Gastroesophageal sphincter (tissue), 3 donors: Measurements from ENCODE around the gene BARD1.

Source experiments
- EP300 ChIP-seq: sonication (generic); formaldehyde crosslinking; IDR thresholded peaks from one replicate; pipeline ENCODE4 v1.6.1; 2017; ENCODE audit warnings: antibody characterized with exemption, mild to moderate bottlenecking
- POLR2A ChIP-seq, 2 donors: fragments of 450-650 bp; IDR thresholded peaks; one replicate each; pipeline ENCODE4 v1.6.1; 2017; ENCODE audit warnings: antibody characterized with exemption in 2 of 2, mild to moderate bottlenecking in 2 of 2, moderate library complexity in 1 of 2
- POLR2AphosphoS5 ChIP-seq: sonication (generic); formaldehyde crosslinking; IDR thresholded peaks from one replicate; pipeline ENCODE4 v1.6.1; 2017; ENCODE audit warnings: antibody characterized with exemption
- TF ChIP-seq, protein P1 (sequence below), 4 experiments: fragments of 200-600 bp in 2 of 4; fragments of 450-650 bp in 2 of 4; sonication (generic) in 1 of 4; IDR thresholded peaks; one replicate each; pipeline ENCODE4 v1.5.1; 2017 to 2019; ENCODE audit warnings: antibody characterized with exemption in 4 of 4, mild to moderate bottlenecking in 2 of 4, moderate library complexity in 2 of 4

GRCh38 chr2:214706986-214707385 lies 102.5 kb downstream of the BARD1 start:
- TF ChIP-seq POLR2AphosphoS5 (no peak), POLR2A (IDR thresholded peaks at IDR 0.05) (no peak), EP300 (no peak)
- TF ChIP-seq, protein P1, sequence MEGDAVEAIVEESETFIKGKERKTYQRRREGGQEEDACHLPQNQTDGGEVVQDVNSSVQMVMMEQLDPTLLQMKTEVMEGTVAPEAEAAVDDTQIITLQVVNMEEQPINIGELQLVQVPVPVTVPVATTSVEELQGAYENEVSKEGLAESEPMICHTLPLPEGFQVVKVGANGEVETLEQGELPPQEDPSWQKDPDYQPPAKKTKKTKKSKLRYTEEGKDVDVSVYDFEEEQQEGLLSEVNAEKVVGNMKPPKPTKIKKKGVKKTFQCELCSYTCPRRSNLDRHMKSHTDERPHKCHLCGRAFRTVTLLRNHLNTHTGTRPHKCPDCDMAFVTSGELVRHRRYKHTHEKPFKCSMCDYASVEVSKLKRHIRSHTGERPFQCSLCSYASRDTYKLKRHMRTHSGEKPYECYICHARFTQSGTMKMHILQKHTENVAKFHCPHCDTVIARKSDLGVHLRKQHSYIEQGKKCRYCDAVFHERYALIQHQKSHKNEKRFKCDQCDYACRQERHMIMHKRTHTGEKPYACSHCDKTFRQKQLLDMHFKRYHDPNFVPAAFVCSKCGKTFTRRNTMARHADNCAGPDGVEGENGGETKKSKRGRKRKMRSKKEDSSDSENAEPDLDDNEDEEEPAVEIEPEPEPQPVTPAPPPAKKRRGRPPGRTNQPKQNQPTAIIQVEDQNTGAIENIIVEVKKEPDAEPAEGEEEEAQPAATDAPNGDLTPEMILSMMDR (IDR thresholded peaks at IDR 0.05) = no peak
